ENCODE results near the gene CAD. TPM values are rescaled to one million over a fixed set of nuclear protein-coding genes. Genes with fewer than 3 reads are reported as not detected.

The CAD gene
- total RNA-seq = 20.6 and 26.8 TPM in 2 replicates

DNA sequence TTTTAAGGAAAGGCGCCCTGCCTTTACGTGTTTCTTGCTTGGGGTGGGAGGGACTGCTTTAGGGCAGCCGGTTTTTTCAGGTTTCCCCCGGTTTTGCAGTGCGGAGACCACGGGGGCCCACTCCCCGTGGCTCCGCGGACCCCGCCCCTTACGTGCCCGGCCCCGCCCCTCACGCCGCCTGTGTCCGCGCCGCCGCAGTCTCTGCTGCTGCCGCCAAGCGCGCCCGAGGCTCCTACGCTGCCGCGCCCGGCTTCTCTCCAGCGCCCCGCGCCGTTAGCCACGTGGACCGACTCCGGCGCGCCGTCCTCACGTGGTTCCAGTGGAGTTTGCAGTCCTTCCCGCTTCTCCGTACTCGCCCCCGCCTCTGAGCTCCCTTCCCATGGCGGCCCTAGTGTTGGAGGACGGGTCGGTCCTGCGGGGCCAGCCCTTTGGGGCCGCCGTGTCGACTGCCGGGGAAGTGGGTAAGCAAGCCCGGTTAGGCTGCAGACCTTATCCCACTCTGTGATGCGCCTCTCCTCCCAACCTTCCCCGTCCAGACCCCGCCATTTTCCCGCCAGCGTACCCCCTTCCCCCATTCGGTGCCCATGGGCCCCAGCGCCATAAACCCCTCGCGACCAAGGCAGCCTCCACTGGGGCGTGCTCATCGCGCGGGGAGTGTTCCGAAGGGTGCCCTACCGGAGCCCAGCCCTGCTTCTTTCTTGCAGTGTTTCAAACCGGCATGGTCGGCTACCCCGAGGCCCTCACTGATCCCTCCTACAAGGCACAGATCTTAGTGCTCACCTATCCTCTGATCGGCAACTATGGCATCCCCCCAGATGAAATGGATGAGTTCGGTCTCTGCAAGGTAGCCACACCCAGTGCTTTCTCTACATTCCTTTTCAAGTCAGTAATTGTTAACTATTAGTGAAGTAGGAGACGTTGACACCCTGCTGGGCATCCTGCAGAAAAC lies at the start of gene CAD:
CAD (plus strand) TSS at position 197 of the 949 bp plus-strand sequence; CDS start at position 380, 183 bp downstream.

DNA sequence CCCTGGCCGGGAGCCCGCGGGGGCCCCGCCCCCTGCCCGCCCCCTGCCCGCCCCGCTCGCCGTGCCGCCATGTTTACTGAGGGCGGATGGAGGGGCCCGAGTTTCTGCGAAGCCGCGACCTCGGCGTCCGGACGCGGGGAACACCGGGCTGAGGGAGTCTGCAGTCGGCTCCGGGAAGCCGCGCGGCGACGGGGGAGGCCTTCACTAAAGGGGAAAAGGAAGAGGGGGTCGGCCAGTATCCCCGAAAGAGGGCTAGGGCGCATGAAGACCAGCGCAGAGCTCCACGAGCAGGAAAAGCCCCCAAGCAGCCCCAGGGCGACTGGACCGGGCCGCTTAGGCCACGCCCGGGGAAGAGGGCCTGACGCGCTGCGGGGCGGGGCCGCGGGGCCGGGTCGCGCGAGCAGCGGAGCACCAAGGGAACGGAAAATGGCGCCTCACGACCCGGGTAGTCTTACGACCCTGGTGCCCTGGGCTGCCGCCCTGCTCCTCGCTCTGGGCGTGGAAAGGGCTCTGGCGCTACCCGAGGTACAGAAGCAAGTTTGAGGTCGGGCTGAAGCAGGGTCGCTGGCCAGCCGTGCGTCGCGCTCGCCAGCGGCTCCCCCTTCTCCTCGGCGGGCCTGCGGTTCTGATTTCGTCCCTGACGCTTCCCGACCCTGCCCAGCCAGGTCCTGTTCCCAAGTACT lies 5.1 kb upstream of the CAD start, which contains the start of the genes ATRAID and SLC5A6:
ATRAID (plus strand) TSS at position 99 of the 683 bp plus-strand sequence; CDS start at position 427, 328 bp downstream.
SLC5A6 (minus strand) TSS at position 326 of the 683 bp plus-strand sequence. CDS start 4,618 bp downstream, outside the sequence.

DNA sequence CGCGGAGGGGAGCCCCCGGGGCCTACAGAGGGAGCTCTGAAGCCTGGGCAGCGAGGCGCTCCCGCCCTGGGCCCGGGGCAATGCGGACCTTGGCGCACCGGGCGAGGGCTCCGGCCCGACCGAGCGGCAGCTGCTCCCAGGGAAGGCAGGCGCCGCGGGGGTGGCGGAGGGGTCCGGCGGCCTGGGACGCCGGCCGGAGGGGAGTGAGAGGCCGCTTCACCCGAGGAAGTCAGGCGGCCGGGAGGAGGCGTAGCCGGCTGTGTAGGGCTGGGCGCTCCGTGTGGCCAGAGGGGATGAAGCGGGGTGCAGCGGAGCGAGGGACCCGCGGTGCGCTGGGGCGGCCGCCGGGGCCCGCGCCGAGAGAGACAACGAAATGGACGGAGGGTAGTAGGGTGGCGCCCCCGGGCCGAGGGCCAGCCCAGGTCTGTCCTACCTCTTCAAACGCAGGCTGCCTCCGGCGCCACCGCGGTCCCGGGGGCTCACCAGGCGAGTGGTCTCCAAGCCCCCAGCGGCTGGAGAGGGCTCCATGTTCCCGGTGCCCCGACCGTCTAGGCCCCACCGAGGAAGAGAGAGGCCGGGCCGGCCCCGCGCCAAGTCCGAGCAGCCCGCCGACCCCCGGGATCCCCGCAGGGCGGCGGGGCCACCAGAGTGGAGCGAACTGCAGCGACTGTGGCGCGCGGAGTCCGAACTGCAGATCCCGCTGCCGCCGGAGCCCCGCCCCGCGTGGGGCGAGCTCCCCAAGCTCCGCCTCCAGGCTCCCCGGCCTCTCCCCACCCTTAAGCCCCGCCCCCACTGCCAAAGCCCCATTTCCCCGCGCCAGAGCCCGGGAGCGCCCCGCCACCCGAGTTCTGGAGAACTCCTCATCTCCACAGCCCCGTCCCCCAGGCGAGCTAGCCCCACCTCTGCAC lies 45.5 kb downstream of the CAD start, which contains the start of gene SLC30A3:
SLC30A3 (minus strand) TSS at position 669 of the 908 bp plus-strand sequence; CDS start at position 528, 141 bp downstream.

DNA sequence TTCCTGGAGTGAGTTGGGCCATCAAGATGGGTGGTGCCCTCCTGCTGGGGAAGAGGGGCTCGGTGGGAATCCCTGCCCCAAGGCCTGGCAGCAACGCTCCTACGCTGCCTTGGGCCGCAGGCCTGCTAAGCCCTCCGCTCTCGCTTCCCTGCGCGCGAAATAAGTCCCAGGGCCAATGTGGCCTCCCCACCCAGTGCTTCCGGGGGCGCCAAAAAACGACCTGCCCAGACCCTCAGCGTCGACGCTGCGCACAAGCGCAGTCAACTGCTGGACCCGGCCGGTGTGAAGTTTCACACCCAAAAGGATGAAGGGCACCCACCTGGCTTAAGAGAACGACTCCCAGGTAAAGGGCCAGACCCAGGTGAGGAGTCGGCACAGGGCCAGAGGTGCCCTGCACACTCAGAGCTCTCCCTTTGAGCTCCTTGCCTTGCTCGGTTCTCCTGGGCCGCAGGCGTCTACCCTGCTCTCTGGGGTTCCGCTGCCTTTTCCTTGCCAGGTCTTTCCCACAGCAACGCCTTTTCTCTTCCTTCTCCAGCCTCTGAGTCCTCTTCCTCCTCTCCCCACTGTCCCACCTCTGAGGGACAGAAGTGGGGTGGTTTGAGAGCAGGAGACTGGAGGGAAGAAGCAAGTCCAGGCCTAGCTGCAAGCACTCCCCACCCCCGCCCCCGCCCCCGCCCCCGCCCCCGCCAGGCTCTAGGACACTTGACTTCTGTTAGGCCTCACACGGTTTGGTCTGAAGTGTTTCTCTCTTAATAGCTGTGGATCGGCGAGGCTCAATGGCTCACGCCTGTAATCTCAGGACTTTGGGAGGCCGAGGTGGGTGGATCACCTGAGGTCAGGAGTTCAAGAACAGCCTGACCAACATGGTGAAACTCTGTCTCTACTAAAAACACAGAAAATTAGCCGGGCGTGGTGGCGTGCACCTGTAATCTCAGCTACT lies 58.3 kb downstream of the CAD start, which contains the start of gene DNAJC5G:
DNAJC5G (plus strand) TSS at position 223 of the 940 bp plus-strand sequence. CDS start 1,296 bp downstream, outside the sequence.

DNA sequence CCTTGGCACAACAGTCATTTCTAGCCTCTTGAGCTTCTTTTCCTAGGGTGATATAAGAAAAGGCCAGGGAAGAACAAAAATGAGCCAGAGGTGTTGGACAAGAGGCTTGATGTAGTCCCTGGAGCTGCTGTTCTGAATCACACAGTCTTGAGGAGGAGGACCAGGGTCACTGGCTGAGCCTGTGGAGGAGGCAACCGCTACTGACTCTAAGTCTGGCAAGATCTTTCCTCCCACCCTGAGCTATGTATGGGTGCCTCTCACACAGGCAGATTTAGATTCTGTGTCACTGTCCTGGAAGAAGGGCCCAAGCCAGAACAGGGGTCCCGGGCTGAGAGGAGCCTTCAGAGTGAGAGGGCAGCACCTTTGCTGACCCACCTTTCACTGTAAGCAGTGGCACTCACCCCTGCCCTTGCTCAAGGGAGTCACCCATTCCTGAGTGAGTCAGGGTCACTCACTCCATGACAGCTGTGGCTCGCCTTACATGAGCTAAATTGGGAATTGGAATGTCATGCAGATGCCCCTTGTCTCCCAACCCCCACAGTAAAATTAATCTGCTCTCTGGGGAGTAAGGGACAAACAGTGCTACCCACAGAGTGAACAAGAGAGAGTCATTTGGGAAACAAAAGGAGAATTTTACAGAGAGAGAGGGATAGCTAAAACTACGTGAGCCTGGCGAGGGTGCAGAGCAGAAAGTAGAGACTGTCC lies 64.8 kb downstream of the CAD start, which contains the start of gene TRIM54:
TRIM54 (plus strand) TSS at position 575 of the 705 bp plus-strand sequence. CDS start 303 bp downstream, outside the sequence.

Other genes with a start within 250 kb of the CAD start
- gene MAPRE3, start 246.7 kb upstream of the CAD start, total RNA-seq = 3.6 and 5.7 TPM in 2 replicates
- gene TMEM214, start 184.4 kb upstream of the CAD start, total RNA-seq = 38.1 and 38.7 TPM in 2 replicates
- 16.5 and 20.5 TPM in 2 replicates for gene AGBL5, start 165.7 kb upstream of the CAD start, total RNA-seq
- 560 and 659 TPM in 2 replicates for gene OST4, start 145.7 kb upstream of the CAD start, total RNA-seq
- gene EMILIN1, start 138.8 kb upstream of the CAD start, total RNA-seq = 260 and 292 TPM in 2 replicates
- 0.81 and 1.3 TPM in 2 replicates for gene KHK, start 130.6 kb upstream of the CAD start, total RNA-seq
- gene CGREF1, start 98.2 kb upstream of the CAD start, total RNA-seq = 7.0 and 12.2 TPM in 2 replicates
- gene ABHD1, start 93.6 kb upstream of the CAD start, total RNA-seq = 0.40 TPM in 1 of 2 replicates, not detected in the other
- gene PREB, start 82.7 kb upstream of the CAD start, total RNA-seq = 40.1 and 54.8 TPM in 2 replicates
- gene PRR30, start 78.0 kb upstream of the CAD start, total RNA-seq = not detected in 2 replicates
- not detected in 2 replicates for gene TCF23, start 68.4 kb upstream of the CAD start, total RNA-seq
- 219 and 241 TPM in 2 replicates for gene ATRAID, start 5.3 kb upstream of the CAD start, total RNA-seq
- 6.2 and 10.8 TPM in 2 replicates for gene SLC5A6, start 5.1 kb upstream of the CAD start, total RNA-seq
- 0.19 TPM in 1 of 2 replicates, not detected in the other for gene SLC30A3, start 45.7 kb downstream of the CAD start, total RNA-seq
- not detected in 2 replicates for gene DNAJC5G, start 58.1 kb downstream of the CAD start, total RNA-seq
- gene TRIM54, start 65.1 kb downstream of the CAD start, total RNA-seq = 0.13 and 0.19 TPM in 2 replicates
- 0.40 and 0.50 TPM in 2 replicates for gene UCN, start 91.1 kb downstream of the CAD start, total RNA-seq
- 72.7 and 75.7 TPM in 2 replicates for gene MPV17, start 105.7 kb downstream of the CAD start, total RNA-seq
- 21.0 and 22.5 TPM in 2 replicates for gene GTF3C2, start 139.4 kb downstream of the CAD start, total RNA-seq
- 29.8 and 33.2 TPM in 2 replicates for gene EIF2B4, start 153.0 kb downstream of the CAD start, total RNA-seq
- gene SNX17, start 153.2 kb downstream of the CAD start, total RNA-seq = 136 and 145 TPM in 2 replicates
- 6.4 and 7.5 TPM in 2 replicates for gene ZNF513, start 163.4 kb downstream of the CAD start, total RNA-seq
- 76.8 and 107 TPM in 2 replicates for gene PPM1G, start 192.2 kb downstream of the CAD start, total RNA-seq
- gene NRBP1, start 211.3 kb downstream of the CAD start, total RNA-seq = 98.6 and 107 TPM in 2 replicates
- gene KRTCAP3, start 225.0 kb downstream of the CAD start, total RNA-seq = 0.13 and 0.37 TPM in 2 replicates

Measured in aortic smooth muscle cell (primary cell).